GM21825 (cell line): Measurements from ENCODE around the gene DRP2.
A peak's percentile ranks its signal among the peaks of the same experiment; 100 is the strongest.
"Not testable (repeated sequence)": the region's sequence is repeated elsewhere in the genome, so short reads cannot be mapped to it uniquely, and the experiment has no call there.

Source experiments
- ATAC-seq: cut with Tn5 transposase; IDR thresholded peaks from one replicate; pipeline ENCODE4 v1.9.1; 2021; ENCODE audit warnings: mild to moderate bottlenecking, moderate library complexity; ENCODE audit not compliant: unreplicated experiment

Gene DRP2, protein sequence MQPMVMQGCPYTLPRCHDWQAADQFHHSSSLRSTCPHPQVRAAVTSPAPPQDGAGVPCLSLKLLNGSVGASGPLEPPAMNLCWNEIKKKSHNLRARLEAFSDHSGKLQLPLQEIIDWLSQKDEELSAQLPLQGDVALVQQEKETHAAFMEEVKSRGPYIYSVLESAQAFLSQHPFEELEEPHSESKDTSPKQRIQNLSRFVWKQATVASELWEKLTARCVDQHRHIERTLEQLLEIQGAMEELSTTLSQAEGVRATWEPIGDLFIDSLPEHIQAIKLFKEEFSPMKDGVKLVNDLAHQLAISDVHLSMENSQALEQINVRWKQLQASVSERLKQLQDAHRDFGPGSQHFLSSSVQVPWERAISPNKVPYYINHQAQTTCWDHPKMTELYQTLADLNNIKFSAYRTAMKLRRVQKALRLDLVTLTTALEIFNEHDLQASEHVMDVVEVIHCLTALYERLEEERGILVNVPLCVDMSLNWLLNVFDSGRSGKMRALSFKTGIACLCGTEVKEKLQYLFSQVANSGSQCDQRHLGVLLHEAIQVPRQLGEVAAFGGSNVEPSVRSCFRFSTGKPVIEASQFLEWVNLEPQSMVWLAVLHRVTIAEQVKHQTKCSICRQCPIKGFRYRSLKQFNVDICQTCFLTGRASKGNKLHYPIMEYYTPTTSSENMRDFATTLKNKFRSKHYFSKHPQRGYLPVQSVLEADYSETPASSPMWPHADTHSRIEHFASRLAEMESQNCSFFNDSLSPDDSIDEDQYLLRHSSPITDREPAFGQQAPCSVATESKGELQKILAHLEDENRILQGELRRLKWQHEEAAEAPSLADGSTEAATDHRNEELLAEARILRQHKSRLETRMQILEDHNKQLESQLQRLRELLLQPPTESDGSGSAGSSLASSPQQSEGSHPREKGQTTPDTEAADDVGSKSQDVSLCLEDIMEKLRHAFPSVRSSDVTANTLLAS

DNA sequence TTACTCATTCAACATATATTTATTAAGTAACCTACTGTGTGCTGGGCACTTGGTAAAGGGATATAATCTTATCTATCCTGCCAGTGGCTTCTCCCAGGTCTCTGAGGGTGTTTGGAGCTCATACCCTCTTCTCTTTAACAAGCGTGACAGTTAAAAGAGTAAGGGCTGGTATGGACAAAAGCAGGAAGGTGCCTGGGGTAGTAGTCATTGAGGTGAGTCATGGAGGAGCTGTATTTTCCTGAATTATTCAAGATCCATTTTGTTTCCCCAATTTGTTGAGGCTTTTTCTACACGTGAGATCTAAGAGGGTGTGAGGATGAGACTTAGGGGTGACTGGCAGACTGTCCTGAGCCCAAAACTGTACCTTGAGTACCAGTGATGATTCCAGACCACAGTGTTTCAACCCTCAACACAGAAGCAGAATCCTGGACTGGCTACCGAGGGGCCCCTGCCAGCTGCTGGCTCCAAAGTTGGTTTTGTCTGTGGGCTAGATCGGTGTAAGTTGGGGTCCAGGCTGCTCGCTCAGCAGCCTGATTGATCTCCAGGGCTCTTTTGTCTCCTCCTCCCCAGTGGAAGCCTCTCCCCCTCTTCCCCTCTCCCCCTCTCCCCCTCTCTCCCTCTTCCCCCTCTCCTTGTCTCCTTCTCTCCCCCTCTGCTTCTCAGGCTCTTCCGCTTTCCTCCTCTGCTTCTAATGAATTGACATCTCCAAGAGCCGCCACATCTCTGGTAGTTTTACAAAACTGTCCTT is at the start of gene DRP2:
DRP2 (plus strand) TSS at position 671 of the 748 bp plus-strand sequence. CDS start 11,862 bp downstream, outside the sequence.
- no peak for ATAC-seq

DNA sequence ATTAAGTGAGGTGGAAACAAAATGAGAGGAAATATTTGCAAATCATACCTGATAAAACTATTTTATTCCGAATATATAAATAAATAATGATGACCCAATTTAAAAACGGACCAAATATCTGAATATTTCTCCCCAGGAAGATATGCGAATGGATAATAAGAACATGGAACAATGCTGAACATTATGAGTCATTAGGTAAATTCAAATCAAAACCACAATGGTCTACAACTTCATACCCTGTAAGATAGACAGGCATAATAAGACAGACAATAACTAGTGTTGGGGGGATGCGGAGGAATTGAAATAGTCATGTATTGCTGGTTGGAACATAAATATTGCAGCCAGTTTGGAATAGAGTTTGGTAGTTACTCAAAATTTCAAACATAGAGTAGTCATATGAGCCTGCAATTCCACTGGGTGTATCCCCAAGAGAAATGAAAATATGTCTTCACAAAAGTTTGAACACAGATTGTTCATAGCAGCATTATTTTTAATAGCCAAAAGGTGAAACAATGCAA is 47.6 kb upstream of the DRP2 start:
- no peak for ATAC-seq

DNA sequence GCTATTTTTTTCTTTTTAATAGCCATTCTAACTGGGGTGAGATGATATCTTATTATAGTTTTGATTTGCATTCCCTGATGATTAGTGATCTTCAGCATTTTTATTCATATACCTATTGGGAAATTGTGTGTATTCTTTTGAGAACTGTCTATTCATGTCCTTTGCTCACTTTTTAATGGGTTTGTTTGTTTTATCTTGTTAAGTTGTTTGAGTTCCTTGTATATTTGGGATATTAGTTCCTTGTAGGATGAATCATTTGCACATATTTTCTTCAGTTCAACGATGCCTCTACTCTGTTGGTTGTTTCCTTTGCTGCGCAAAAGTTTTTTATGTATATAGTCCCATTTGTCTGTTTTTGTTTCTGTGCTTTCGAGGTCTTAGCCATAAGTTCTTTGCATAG is 43.1 kb upstream of the DRP2 start:
- ATAC-seq, result no peak

DNA sequence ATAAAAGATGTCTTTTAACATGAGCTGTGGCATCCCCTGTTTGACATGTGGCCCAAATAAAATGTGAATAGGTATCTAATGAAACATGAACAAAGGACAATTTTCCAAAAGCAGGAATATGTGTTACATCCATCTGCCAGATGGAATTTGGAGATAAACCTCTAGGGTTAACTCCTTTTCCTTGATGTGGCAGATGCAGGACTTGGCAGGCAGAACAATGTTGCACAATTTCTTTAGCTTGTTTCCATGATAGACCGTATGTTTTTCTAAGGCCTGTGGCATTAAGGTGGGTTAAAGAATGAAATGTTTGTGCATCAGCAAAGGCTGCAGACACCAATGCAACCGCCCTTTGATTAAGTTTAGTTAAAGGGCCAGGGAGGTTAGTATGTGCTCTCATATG is 34.7 kb upstream of the DRP2 start:
- not testable (repeated sequence) for ATAC-seq

DNA sequence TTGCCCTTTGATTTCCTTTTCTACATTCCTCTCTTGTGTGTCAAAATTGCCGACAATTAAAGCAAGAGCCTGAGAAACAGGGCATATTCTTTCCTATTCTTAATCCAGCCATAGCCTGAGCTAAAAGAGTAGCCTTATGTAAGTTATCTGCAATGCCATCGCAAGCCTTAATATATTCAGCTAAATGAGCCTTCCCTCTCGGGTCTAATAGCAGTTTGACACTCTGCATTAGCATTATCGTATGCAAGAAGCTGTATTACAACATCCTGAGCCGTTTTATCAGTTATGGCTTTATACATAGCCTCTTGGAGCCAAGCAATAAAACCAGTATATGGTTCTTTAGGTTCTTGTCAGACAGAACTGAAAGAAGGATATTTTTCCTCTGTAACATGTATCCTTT is 31.6 kb upstream of the DRP2 start:
- ATAC-seq, result not testable (repeated sequence)

DNA sequence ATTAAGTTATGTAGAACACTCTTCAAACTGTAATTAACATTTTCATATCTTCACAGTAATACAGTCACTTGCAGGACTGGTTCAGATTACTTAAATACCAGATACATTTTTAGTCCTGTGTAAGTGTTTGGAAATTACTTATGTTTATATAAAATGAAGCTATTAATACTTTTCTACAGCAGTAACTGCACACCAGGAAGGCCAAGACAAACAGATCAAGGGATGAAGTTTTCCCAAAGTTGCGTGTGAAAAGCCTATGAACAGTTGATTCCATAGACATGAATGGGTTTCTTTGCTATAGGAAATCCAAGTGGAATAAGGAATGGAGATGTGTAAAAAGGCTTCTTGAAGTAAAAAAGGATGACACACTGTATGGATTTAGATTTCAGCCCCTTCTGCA is 28.9 kb upstream of the DRP2 start:
- no peak for ATAC-seq

DNA sequence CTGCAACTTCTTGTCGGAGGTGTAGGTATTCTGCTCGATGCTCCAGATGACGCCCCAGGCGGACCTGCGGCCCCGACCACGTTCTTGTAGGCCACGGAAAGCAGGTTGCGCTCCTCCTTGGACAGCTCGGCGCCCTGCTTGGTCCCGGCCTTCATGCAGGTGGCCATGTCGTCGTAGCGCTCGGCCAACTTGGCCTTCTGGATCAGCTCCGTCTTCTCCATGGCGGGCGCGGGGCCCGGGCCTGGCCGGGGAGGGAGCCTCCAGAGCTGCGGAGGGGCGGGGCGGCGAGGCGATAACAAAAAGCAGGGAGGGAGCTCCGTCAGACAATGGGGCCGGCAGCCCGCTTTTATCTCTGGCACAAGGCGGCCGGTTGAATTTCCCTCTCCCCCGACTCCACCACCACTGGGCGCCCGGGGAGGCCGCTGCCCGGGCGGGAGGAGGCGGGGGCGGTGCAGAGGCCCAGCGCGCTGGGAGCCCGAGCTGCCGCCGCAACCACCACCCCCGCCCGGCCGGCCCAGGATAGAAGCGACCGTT is 28.3 kb upstream of the DRP2 start:
- no peak for ATAC-seq

DNA sequence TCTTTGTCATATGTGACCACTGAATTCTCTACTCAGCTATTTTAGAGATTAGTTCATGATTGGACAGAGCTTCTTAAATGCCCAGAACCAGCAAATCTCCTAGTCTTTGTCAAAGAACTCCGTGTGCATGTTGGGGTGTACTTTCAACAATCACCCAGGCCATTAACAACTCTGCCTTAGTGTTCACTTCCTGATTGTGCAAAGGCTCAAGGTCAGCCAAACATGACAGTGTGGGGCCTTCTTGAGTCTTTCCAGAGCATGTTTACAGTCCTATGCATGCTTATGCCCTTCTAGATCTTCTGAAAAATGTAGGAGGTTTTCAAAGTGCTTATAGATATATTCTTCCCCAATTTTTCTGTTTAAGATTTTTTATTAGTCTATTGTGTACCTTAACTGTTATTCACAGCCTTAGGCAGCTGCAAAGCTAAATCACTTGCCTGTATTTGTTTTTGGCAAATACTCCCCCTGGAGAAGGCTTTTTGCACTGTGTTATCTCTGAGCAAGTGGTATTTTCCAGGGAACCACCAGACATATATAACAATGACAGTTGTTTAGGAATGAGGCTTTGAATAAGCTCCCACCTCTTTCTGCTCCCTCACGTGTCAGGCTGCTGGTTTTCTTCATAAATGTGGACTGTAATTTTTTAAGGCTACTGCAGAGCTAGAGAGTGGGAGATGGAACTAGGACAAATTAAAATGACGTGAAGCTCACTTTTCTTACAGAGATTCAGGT is 24.0 kb upstream of the DRP2 start:
- no peak for ATAC-seq

DNA sequence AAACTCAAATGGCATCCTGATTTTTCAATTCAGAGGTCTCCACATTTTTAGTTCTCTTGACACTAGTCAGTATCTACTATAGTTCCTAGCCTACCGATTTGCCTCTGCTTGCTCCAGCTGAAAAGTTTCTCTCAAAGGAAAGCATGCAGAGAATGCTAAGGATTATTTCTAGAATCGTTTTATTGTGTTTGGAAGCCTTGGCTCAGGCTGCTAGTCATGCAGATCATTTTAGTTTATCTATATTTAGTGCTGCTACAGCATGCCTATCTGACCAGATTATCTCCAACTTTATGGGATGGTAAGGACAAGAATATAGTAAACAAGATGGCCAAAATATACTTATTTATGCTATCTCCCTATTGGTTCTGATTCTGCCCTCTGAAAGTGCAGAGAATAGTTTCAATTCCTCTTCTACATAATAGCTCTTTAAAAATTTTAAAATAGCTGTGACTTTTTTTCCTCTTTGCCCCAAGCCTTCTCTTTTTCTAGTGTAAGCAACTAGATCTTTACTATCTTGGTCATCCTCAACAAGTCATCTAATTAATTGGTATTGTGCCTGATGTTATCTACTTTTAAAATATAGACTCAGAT is 15.7 kb upstream of the DRP2 start:
- ATAC-seq, result no peak

DNA sequence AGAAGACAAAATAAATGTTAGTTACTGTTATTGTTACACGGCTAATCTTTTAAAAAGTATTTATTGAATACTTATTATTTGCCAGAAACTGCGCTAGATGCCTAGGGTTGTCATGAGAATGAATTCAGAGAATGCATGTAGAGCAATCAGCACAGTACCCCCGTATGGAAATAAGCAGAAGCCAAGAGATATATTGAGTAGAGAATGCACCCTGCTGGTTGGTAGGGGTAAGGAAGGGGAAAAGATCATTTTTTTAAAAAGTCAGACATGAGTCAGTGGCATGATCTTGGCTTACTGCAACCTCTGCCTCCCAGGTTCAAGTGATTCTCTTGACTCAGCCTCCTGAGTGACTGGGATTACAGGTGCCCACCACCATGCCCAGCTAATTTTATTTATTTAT is 13.1 kb upstream of the DRP2 start:
- ATAC-seq, result peak; percentile 81

DNA sequence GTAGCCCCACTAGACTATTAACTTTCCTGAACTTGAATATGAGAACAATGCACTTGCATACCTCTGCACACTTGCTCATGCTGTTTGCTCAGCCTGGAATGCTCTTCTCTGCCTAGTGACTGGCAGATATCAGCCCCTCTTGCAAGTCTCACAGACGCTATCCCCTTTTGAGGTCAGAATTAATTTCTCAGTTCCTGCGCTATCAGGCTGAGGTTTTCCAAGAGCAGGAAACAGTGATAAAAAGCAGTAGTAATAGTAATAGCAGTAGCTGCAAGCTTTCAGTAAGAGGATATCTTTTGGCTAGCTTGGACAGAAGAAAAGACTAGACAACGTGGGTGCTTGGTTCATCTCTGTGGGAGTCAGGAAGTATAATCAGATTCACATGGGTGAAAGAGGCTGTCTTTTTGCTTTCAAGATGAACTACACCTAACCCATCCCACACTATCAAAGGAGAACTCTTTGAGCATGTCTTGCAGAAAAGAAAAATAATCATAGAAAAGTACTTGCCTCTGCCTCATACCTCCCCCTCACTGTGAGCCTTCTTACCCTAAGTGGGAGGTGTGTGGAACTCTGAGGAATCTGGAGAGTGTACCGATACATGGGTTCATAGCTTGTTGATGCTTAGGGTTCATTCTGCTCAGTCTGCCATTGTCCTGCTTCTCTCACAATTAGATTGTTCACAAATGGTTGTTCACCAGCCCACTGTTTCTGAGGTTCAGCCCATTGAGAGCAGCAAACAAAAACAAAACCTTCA is 11.3 kb upstream of the DRP2 start:
- ATAC-seq, result no peak

DNA sequence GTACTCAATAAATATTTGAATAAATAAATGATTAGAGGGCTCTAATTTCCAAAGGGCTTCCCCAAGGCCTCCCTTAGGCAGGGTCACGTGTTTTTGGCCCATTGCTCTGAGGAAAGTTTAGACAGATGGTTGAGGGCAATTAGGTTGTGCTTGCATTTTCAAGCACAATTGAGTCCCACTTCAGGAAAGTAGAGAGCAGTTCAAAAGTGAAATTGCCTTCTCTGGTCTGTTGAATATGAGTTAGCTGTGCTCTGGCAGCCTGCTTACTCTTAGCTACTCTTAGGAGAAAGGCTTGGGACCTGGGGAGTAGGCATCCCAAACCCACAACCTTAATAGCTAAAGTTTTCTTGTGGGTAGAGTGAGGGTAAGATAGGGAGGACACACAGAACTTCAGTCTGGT is 9.0 kb upstream of the DRP2 start:
- no peak for ATAC-seq

DNA sequence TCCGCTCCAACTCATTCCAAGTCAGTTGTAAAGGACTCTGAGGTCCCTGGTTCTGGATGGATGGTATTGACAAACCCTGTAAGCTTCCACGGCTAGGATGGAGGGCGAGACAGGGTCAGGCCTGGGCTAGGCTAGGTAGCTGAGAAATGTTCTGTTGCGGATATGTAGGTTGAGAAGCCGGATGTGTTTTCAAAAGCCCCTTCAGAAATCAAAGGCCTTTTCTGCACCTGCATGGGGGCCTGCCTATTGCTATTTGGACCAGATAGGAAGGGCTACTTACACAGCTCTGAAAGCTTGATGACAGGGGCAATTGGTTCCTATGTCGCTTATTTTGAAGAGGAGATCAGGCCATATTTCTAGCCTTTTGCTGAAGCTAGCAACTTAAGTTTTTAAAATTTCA is 1.9 kb upstream of the DRP2 start:
- no peak for ATAC-seq

DNA sequence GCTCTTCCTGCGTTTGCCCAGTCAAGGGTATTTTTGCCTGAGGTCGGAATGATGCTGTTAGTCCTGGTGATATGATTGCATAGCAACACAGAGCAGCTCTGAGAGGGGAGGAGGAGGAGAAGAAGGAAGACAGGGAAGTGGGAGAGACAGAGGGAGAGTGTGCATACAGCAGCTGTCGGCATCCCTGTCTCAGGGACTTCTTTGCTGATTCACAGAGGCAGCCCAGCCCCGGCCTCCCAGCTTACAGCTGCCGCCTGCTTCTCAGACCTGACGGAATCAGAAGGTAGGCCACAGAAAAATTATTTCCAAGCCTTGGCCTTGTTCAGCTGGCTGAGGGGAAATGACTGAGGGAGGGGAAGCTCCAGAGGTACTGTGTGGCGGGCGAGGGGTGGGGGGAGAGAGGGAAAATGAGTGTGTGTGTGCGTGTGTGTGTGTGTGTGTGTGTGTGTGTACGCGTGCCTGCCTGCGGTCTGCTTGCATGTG is 319 bp downstream of the DRP2 start:
- ATAC-seq, result no peak

DNA sequence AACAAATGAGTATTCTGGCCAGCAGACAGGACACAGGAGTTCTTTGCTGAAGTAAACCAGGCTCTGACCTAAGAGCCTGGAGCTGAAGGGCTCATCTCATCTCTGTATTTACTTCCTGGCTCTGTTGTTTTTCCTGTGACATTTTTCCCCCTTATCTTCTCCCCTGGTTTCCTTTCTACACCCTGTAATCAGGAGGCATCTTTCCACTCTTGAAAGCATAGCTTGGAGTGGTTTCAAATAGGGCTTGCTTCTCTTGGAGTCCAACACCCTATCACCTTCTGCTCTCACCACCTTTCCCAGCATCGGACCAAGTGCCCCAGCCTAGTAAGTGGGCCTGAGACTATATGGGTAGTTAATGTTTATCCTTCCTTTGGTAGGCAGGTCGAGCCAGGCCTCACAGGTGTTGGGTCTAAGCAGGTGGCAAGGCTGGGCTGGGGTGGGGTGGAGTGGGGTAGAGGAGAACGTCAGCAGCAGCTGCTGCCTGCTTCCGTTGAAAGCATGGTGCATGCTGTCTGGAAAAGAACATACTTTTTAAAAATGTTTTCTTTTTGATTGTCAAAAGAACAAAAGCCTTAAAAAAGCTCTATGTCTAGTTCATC is 1.2 kb downstream of the DRP2 start:
- no peak for ATAC-seq

DNA sequence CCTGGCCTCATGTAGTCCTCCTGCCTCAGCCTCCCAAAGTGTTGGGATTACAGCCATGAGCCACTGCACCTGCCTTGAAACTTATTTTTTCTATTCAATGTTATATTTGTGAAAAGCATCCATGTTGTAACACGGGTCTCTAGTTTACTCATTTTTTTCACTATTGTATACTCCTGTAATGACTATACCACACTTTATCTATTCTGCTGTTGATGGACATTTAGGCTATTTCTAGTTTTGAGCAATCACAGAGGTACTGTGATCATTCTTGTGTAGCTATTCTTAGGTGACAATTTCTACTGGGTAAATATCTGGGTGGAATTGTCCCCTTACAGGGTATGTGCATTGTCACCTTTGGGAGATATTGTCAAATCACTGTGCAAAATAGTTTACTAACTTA is 3.6 kb downstream of the DRP2 start:
- ATAC-seq, result no peak

DNA sequence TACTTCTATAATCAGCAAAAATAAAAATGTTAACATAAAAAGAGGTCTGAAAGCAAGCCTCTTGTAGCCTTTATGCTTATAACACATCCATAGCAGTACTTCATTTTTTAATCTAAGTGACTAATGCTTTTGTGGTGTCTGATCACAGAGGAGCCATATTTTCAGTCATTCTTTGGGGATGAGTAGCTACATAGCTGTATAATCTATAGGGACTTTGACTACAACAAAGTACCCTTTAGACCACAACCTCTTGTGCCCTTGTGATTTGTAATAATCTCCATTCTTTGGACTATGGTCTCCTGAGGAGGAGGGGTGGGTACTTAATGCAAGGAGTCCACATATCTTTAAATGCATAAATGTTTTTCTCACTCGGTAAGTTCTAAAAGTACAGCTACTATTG is 9.6 kb downstream of the DRP2 start:
- no peak for ATAC-seq

DNA sequence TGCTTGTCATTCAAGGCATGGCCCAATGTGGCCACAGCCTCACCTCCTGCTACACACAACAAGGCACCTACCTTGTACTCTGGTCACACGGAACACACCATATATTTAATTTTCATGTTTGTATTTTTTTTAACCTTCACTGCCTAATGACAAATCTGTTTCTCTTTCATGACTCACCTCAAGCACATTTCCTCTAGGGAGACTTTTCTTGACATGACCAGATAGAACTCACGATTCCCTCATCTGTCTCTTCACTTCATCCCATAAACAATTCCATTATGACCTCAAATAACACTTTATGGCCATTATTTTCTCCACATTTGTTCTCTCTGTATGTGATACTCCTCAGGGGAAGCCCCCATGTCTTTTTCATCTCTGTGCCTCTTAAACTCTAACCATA is 11.1 kb downstream of the DRP2 start:
- no peak for ATAC-seq
